ELR (cell line): ENCODE results near the gene LMO7.

Experiments used
- DNase-seq: peaks from one replicate; pipeline ENCODE4 v3.0.0-alpha.2; 2015; ENCODE audit warnings: low read depth

The LMO7 gene

GRCh38 chr13:75635828-75636435, at the start of gene LMO7:
Gene LMO7 (plus strand): TSS chr13:75636330. CDS start chr13:75636658, 328 bp downstream.
- peak; percentile 75 for DNase-seq

GRCh38 chr13:75587679-75588078, 48.5 kb upstream of the LMO7 start:
- DNase-seq = no peak

- DNase-seq = no peak
Observed at GRCh38 chr13:75596657-75597182, 39.4 kb upstream of the LMO7 start.

GRCh38 chr13:75600371-75600770, 35.8 kb upstream of the LMO7 start:
- no peak for DNase-seq

GRCh38 chr13:75603038-75603437, 33.1 kb upstream of the LMO7 start:
- no peak for DNase-seq

- DNase-seq = no peak
Observed at GRCh38 chr13:75607447-75607846, 28.7 kb upstream of the LMO7 start.

- no peak for DNase-seq
Observed at GRCh38 chr13:75610466-75610865, 25.7 kb upstream of the LMO7 start.

GRCh38 chr13:75612354-75612753, 23.8 kb upstream of the LMO7 start:
- no peak for DNase-seq

GRCh38 chr13:75617230-75617629, 18.9 kb upstream of the LMO7 start:
- DNase-seq = no peak

- DNase-seq = no peak
Observed at GRCh38 chr13:75618308-75618707, 17.8 kb upstream of the LMO7 start.

- peak; percentile 42 for DNase-seq
Observed at GRCh38 chr13:75620020-75620419, 16.1 kb upstream of the LMO7 start.

GRCh38 chr13:75621147-75621546, 15.0 kb upstream of the LMO7 start:
- peak; percentile 71 for DNase-seq

- DNase-seq = no peak
Observed at GRCh38 chr13:75628801-75629200, 7.3 kb upstream of the LMO7 start.

GRCh38 chr13:75633285-75633684, 2.8 kb upstream of the LMO7 start:
- DNase-seq = peak; percentile 92

- peak; percentile 57 for DNase-seq
Observed at GRCh38 chr13:75635101-75635827, 866 bp upstream of the LMO7 start.

- DNase-seq = peak; percentile 69
Observed at GRCh38 chr13:75636436-75637180, 478 bp downstream of the LMO7 start.

- DNase-seq = peak; percentile 45
Observed at GRCh38 chr13:75637181-75637750, 1.1 kb downstream of the LMO7 start.

GRCh38 chr13:75639454-75639853, 3.3 kb downstream of the LMO7 start:
- DNase-seq = no peak

GRCh38 chr13:75641026-75641425, 4.9 kb downstream of the LMO7 start:
- no peak for DNase-seq

- no peak for DNase-seq
Observed at GRCh38 chr13:75643182-75643581, 7.1 kb downstream of the LMO7 start.

GRCh38 chr13:75643693-75644092, 7.6 kb downstream of the LMO7 start:
- no peak for DNase-seq

- no peak for DNase-seq
Observed at GRCh38 chr13:75645141-75645540, 9.0 kb downstream of the LMO7 start.
